H1 (cell line): ENCODE measurements around the gene NEK11. TPM values are rescaled to one million over a fixed set of nuclear protein-coding genes. Genes with fewer than 3 reads are reported as not detected.
A peak's percentile ranks its signal among the peaks of the same experiment; 100 is the strongest.

Experiments used
- CTCF ChIA-PET: fragments of 300-600 bp; sonication (Branson Sonifier 250); formaldehyde crosslinking; loops from one replicate; lab custom pipeline; 2021; ENCODE audit not compliant: partially characterized antibody; lab: Charles Lee
- POLR2A ChIA-PET: fragments of 300-600 bp; sonication (Branson Sonifier 250); formaldehyde crosslinking; loops from one replicate; lab custom pipeline; 2021; ENCODE audit warnings: inconsistent platforms; ENCODE audit not compliant: partially characterized antibody; lab: Charles Lee
- DNase-seq, 2 experiments: peaks; one replicate each; pipeline versions ENCODE4 v3.0.0 to v3.0.0-alpha.2; 2010 to 2022; ENCODE audit warnings: low spot score in 2 of 2, low read depth in 1 of 2, mixed read lengths in 1 of 2
- FAIRE-seq: peaks from 2 replicates; lab custom pipeline; 2011; peaks lifted over from hg19 to GRCh38; lab: Jason Lieb, UNC
- H2AFZ ChIP-seq: 2 replicates; pipeline ENCODE4 v1.8.1; 2012; ENCODE audit warnings: low read length, inconsistent platforms
- H2AK5ac ChIP-seq: 2 replicates; pipeline ENCODE4 v1.6.1; 2013; ENCODE audit warnings: low read depth, low read length
- H2BK120ac ChIP-seq: replicated peaks from 2 replicates; pipeline ENCODE3; 2013; ENCODE audit warnings: low read depth, low read length, inconsistent platforms
- H2BK12ac ChIP-seq: 2 replicates; pipeline ENCODE4 v1.6.1; 2013; ENCODE audit warnings: low read depth, low read length
- H2BK15ac ChIP-seq: 2 replicates; pipeline ENCODE4 v1.6.1; 2013; ENCODE audit warnings: low read length
- H2BK20ac ChIP-seq: 2 replicates; pipeline ENCODE4 v1.6.1; 2013; ENCODE audit warnings: low read length
- H2BK5ac ChIP-seq: 2 replicates; pipeline ENCODE4 v1.6.1; 2013; ENCODE audit warnings: low read depth, low read length
- H3K14ac ChIP-seq: 2 replicates; pipeline ENCODE4 v1.6.1; 2013; ENCODE audit warnings: inconsistent platforms; ENCODE audit not compliant: insufficient read length
- H3K18ac ChIP-seq: 2 replicates; pipeline ENCODE4 v1.6.1; 2013; ENCODE audit warnings: low read length; ENCODE audit errors: extremely low read depth
- H3K23ac ChIP-seq: 2 replicates; pipeline ENCODE4 v1.6.1; 2013; ENCODE audit warnings: inconsistent platforms; ENCODE audit not compliant: insufficient read length
- H3K23me2 ChIP-seq: 2 replicates; pipeline ENCODE4 v1.6.1; 2013; ENCODE audit warnings: low read depth, low read length
- H3K27ac ChIP-seq: 2 replicates; pipeline ENCODE4 v1.6.1; 2011; ENCODE audit warnings: low read depth, low read length, inconsistent platforms
- H3K27me3 ChIP-seq, 4 experiments: replicated peaks in 1 of 4; 1 replicate in 1 of 4; 2 replicates in 3 of 4; pipeline versions ENCODE4 v1.6.1 to v1.8.1; 2011 to 2013; ENCODE audit warnings: low read length in 3 of 4, mild to moderate bottlenecking in 3 of 4, inconsistent platforms in 2 of 4, mixed read lengths in 2 of 4, moderate library complexity in 1 of 4; ENCODE audit not compliant: control insufficient read depth in 3 of 4, insufficient read depth in 3 of 4; ENCODE audit errors: extremely low read depth in 1 of 4
- H3K36me3 ChIP-seq, 4 experiments: 2 replicates each; pipeline versions ENCODE4 v1.6.1 to v1.8.1; 2011 to 2013; ENCODE audit warnings: mild to moderate bottlenecking in 4 of 4, low read length in 3 of 4, moderate library complexity in 2 of 4, control low read depth in 1 of 4, inconsistent platforms in 1 of 4; ENCODE audit not compliant: insufficient read depth in 4 of 4, control insufficient read depth in 2 of 4
- H3K4ac ChIP-seq: replicated peaks from 2 replicates; pipeline ENCODE3; 2013; ENCODE audit warnings: low read length, low read depth, mixed read lengths, inconsistent platforms; ENCODE audit not compliant: insufficient read length
- H3K4me1 ChIP-seq, 4 experiments: replicated peaks in 1 of 4; 1 replicate in 1 of 4; 2 replicates in 3 of 4; pipeline versions ENCODE4 v1.6.1 to v1.8.1; 2011 to 2013; ENCODE audit warnings: low read length in 3 of 4, inconsistent platforms in 2 of 4, mixed read lengths in 1 of 4; ENCODE audit not compliant: insufficient read depth in 4 of 4, control insufficient read depth in 3 of 4
- H3K4me2 ChIP-seq, 2 experiments: 2 replicates each; pipeline versions ENCODE4 v1.6.1 to v1.8.1; 2011 to 2013; ENCODE audit warnings: low read depth in 2 of 2, low read length in 2 of 2, control low read depth in 1 of 2, inconsistent platforms in 1 of 2, mild to moderate bottlenecking in 1 of 2; ENCODE audit not compliant: insufficient read depth in 1 of 2
- H3K4me3 ChIP-seq, 4 experiments: fragments of 200-600, 300-600 bp in 1 of 4; sonication (generic), shearing (Covaris generic), sonication (Bioruptor Twin) in 1 of 4; 2 replicates each; pipeline versions ENCODE4 v1.5.1 to v1.8.1; 2011 to 2016; ENCODE audit warnings: low read length in 4 of 4, low read depth in 3 of 4, control low read depth in 2 of 4, inconsistent platforms in 2 of 4, mild to moderate bottlenecking in 2 of 4, mixed read lengths in 1 of 4, moderate library complexity in 1 of 4; ENCODE audit not compliant: insufficient read depth in 2 of 4; ENCODE audit errors: extremely low read depth in 1 of 4
- H3K56ac ChIP-seq: replicated peaks from 2 replicates; pipeline ENCODE3; 2013; ENCODE audit warnings: low read depth, mild to moderate bottlenecking, mixed read lengths, low read length, inconsistent platforms; ENCODE audit not compliant: insufficient read length
- H3K79me1 ChIP-seq: 2 replicates; pipeline ENCODE4 v1.6.1; 2013; ENCODE audit warnings: low read depth, low read length, control low read depth
- H3K79me2 ChIP-seq, 2 experiments: 2 replicates each; pipeline versions ENCODE4 v1.6.1 to v1.8.1; 2012 to 2013; ENCODE audit warnings: low read length in 2 of 2, mild to moderate bottlenecking in 2 of 2, inconsistent platforms in 1 of 2; ENCODE audit not compliant: insufficient read depth in 2 of 2, control insufficient read depth in 1 of 2
- H3K9ac ChIP-seq, 4 experiments: replicated peaks in 1 of 4; 1 replicate in 1 of 4; 2 replicates in 3 of 4; pipeline versions ENCODE4 v1.6.1 to v1.8.1; 2011 to 2013; ENCODE audit warnings: low read depth in 3 of 4, low read length in 3 of 4, control low read depth in 2 of 4, mild to moderate bottlenecking in 2 of 4, moderate library complexity in 2 of 4, inconsistent platforms in 1 of 4; ENCODE audit errors: extremely low read depth in 1 of 4
- H3K9me3 ChIP-seq, 2 experiments: 2 replicates each; pipeline versions ENCODE4 v1.6.1 to v1.8.1; 2012 to 2013; ENCODE audit warnings: mild to moderate bottlenecking in 2 of 2, moderate library complexity in 2 of 2, control low read depth in 1 of 2, inconsistent platforms in 1 of 2, low read depth in 1 of 2, low read length in 1 of 2, mixed read lengths in 1 of 2; ENCODE audit not compliant: insufficient read depth in 2 of 2
- H4K20me1 ChIP-seq, 2 experiments: replicated peaks in 1 of 2; 2 replicates each; pipeline versions ENCODE3 to v1.8.1; 2011 to 2013; ENCODE audit warnings: inconsistent platforms in 2 of 2, low read length in 2 of 2, mild to moderate bottlenecking in 1 of 2; ENCODE audit not compliant: insufficient read depth in 2 of 2, control insufficient read depth in 1 of 2
- H4K5ac ChIP-seq: 2 replicates; pipeline ENCODE4 v1.6.1; 2013; ENCODE audit warnings: low read length, low read depth, mixed read lengths, inconsistent platforms; ENCODE audit not compliant: insufficient read length
- H4K8ac ChIP-seq: 2 replicates; pipeline ENCODE4 v1.8.0; 2013; ENCODE audit warnings: mild to moderate bottlenecking, moderate library complexity, low read length, inconsistent platforms; ENCODE audit not compliant: insufficient read depth; ENCODE audit errors: extremely low read depth
- H4K91ac ChIP-seq: replicated peaks from 2 replicates; pipeline ENCODE3; 2013; ENCODE audit warnings: low read length, mixed read lengths, inconsistent platforms; ENCODE audit not compliant: insufficient read length
- RAD21 ChIP-seq, 2 experiments: IDR thresholded peaks in 1 of 2; conservative IDR thresholded peaks in 1 of 2; 2 replicates each; pipeline ENCODE4 v1.6.1; 2011; ENCODE audit warnings: low read depth in 2 of 2, low read length in 2 of 2, improper control_type of control experiment in 1 of 2, inconsistent platforms in 1 of 2, mild to moderate bottlenecking in 1 of 2, moderate library complexity in 1 of 2
- TAF7 ChIP-seq: optimal IDR thresholded peaks from 2 replicates; pipeline ENCODE3; 2011; ENCODE audit warnings: low read depth, mild to moderate bottlenecking, inconsistent platforms, low read length, moderate library complexity, borderline replicate concordance
- WGBS, 2 experiments: shearing (Covaris generic) in 1 of 2; methylation state at CpG; one replicate each; pipeline versions ENCODE4 v1.1.6 to v1.1.7; 2013 to 2015; ENCODE audit warnings: low lambda C conversion rate in 2 of 2, mixed read lengths in 2 of 2, inconsistent platforms in 1 of 2, low coverage in 1 of 2, missing lambda C conversion rate in 1 of 2; ENCODE audit not compliant: insufficient replicate concordance in 2 of 2, insufficient coverage in 1 of 2, insufficient read length in 1 of 2; ENCODE audit errors: extremely low coverage in 1 of 2, missing lambda C conversion rate in 1 of 2; 5-methylcytosine and 5-hydroxymethylcytosine counted together
- polyA plus RNA-seq, 7 experiments: library from polyadenylated mRNA; depleted of rRNA in 3 of 7; stranded (reverse) in 5 of 7; unstranded in 2 of 7; fragments of >200 nt in 5 of 7; fragments of 200-250 nt in 2 of 7; gene quantifications; 1 replicate in 5 of 7; 2 replicates in 1 of 7; 4 replicates in 1 of 7; pipeline versions ENCODE4 v1.2.1 to v1.2.3, GENCODE V29; 2011 to 2013; ENCODE audit warnings: missing spikeins in 2 of 7, mixed read lengths in 2 of 7
- total RNA-seq: library from RNA; stranded (reverse); fragmentation: NEBNext Ultra II Directional; extraction: Animal tissue kit (Norgen Biotek cat#: 25700); gene quantifications from 2 replicates; pipeline ENCODE4 v1.2.1, GENCODE V29; 2021

The NEK11 gene
- total and polyA plus RNA-seq, 2 of the 8 experiments (the other 6 are each of a cell fraction or from before 2014, with no cell fraction given) = 0.60 TPM; not detected in 1

GRCh38 chr3:131242201-131242600 is 215.5 kb downstream of the NEK11 start:
- FAIRE-seq (no peak), DNase-seq (no peak)
- CTCF ChIA-PET = interaction anchor here (0.9 kb wide), 1 partner anchor 9 kb away, joined by 3 read pairs; no protein-coding TSS in a partner anchor
- Histone ChIP-seq H3K23me2 (no peaks in the 10 kb centered on the region; the same call in 1 of the 2 replicates), H2BK5ac (no peak overlapping the region), H2AK5ac (no peak overlapping the region), H3K9me3 (no peaks in the 10 kb centered on the region), H3K36me3 (no peaks in the 10 kb centered on the region), H3K4me2 (no peak overlapping the region), H3K4me3 (no peak overlapping the region), H4K91ac (no peak overlapping the region), H4K5ac (no peak overlapping the region), H2BK20ac (no peak overlapping the region), H3K4me1 (no peaks in the 10 kb centered on the region), H3K27me3 (no peaks in the 10 kb centered on the region), H4K20me1 (no peaks in the 10 kb centered on the region), H3K4ac (no peak overlapping the region), H3K14ac (no peak overlapping the region), H3K27ac (no peak overlapping the region), H2BK120ac (no peak overlapping the region), H2BK15ac (no peak overlapping the region), H3K18ac (no peak overlapping the region), H4K8ac (no peak overlapping the region), H3K9ac (no peak overlapping the region), H3K56ac (no peak overlapping the region), H3K79me1 (no peaks in the 10 kb centered on the region), H2AFZ (no peak overlapping the region), H2BK12ac (no peak overlapping the region), H3K23ac (no peak overlapping the region), H3K79me2 (no peaks in the 10 kb centered on the region)
- POLR2A ChIA-PET = no interaction called here
- TF ChIP-seq RAD21 (IDR thresholded peaks at IDR 0.05 in 1 of 2, conservative IDR thresholded peaks at IDR 0.05 in 1 of 2; ENCODE audit: low read depth in 2 of 2, low read length in 2 of 2) = peak in 1 of 2 experiments; percentile 4; a peak in 1 of 4 replicates
- no peak for TF ChIP-seq TAF7
- 62% methylated on average over 3 of the region's 3 CpGs; no CpG with 5 or more reads in 1 of the 2 experiments for WGBS, 2 experiments
